Breast epithelium (tissue), 3 donors: Measurements from ENCODE around the gene LSM2.

Source experiments
- CTCF ChIP-seq, 3 donors: fragments of 450-650 bp; IDR thresholded peaks; one replicate each; pipeline ENCODE4 v1.5.1; 2016 to 2017; ENCODE audit warnings: antibody characterized with exemption in 3 of 3, mild to moderate bottlenecking in 3 of 3, moderate library complexity in 3 of 3
- POLR2A ChIP-seq: fragments of 450-650 bp; IDR thresholded peaks from one replicate; pipeline ENCODE4 v1.6.1; 2016; ENCODE audit warnings: antibody characterized with exemption, mild to moderate bottlenecking, moderate library complexity

DNA sequence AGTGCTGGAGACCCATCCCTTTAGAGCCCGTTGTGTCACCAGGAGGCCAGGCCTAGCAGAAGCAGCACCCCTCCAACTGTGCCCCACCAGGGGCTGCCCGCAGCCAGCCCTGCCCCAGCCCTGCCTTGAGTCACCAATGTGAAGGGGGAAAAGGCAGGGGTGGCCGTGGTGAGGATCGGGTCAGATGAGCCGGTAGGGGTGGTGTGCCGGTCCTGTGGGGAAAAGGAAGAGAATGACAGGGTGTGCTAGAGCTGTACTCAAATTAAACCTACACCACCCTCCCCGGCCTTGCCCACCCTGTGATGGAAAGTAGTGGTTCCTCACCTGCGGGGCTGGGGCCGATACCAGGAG, 41.2 kb downstream of the LSM2 start:
- TF ChIP-seq CTCF (IDR thresholded peaks at IDR 0.05): no peak
- TF ChIP-seq POLR2A: no peak
